GM18519 (cell line): ENCODE results near the gene ADARB1.

Experiments used
- ATAC-seq: cut with Tn5 transposase; IDR thresholded peaks from one replicate; pipeline ENCODE4 v1.9.1; 2021; ENCODE audit warnings: mild to moderate bottlenecking, moderate library complexity; ENCODE audit not compliant: unreplicated experiment, low FRiP score

Gene ADARB1

DNA sequence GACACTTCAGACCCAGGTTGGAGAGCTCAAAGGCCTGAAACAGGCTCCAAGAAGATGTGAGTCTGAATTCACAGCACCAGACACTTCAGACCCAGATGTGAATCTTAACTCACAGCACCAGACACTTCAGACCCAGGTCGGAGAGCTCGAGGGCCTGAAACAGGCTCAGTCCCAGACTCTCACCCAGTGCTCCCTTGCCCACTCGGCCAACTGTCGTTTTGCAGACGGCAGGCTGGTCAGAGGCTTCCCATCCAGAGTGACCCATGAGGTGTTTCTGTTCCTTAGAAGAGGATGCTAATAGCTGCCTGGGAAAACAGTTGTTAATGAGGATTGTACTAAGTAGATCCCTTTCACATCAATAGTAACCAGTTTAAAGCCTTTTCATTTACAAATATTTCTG is 88.4 kb downstream of the ADARB1 start:
- no peak for ATAC-seq

DNA sequence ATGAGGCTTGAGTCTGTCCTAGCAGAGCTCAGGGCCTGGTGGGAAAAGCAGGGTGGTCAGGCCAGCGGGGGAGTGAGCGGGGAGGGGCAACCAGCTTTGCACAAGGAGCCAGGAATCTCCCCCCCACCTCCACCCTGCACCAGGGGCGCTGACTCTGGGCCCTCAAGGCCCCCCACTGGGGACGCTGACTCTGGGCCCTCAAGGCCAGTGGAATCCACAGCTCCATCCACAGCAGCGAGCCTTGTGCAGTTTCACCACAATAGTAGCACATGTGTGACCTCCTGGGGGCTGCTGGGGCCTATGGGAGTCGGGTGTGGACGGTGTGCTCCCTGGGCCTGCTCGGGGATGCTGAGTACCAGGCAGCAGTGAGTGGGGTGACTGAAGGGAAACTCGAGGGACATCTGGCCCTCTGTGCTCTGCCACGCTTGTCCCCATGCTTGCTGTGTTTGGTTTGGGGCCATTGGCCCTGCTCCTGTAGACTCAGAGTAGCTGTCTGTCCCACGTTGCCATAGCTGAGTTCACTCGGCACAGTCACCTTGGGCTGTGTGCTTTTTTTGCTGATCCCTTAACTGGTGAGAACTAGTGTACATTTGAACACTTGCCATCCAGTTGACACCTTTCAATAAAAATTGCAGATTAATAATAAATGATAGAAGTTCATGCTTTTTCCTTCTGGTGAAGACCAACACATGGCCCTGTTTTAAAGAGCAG is 89.2 kb downstream of the ADARB1 start:
- no peak for ATAC-seq

DNA sequence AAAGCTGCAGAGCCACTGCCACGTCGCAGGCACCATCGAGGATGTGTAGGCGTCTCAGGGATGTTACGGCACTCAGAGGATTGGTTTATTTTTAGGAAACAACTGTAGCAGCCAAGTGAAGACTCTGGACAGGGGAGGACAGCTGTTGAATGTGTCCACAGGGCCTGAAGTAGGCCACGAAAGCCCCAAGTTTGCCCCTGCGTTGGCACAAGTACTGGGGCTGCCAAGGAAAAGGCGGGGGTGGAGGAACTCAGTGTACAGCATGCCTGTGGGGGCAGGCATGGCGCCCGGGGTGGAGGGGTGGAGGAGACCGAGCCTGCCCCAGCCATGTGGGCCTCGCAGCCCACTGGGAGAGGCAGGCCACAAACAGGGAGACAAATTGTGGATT is 89.7 kb downstream of the ADARB1 start:
- no peak for ATAC-seq

DNA sequence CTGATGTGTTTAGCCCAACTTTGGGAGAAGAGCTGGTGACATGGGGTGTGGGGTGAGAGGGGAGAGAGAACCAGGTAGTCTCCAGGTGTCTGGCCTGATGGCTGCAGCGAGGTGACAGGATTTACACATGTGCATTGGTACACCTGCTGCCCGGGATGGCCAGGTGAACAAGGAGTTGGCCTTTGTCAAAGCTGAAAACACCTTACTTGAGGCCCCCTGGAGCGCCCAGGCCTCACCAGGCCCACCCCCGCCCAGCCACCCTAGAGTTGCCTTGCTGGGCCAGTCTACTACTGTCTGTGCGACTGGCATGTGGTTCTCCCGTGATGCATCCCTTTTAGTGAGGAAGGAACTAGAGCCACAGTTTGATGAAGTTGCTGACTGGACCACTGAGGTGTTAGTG is 90.5 kb downstream of the ADARB1 start:
- ATAC-seq = no peak

DNA sequence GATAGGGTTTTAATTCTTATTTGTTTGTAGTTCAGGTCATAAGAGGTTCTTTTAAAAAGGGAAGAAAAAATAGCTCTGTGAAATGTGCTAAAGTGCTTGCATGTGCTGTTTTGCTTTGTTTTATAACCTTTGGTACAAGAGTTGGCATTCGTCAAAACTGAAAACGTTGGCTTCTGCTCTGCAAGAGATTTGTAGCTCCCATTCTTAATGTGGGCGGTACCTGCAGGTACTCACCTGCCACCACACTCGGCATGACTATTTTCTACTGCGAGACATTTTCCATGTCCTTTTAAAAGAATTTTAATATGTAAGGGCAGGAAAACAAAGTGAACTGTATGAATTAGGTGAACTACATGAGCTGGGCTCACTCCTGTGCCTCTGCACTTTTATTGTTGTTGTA is 92.6 kb downstream of the ADARB1 start:
- no peak for ATAC-seq

DNA sequence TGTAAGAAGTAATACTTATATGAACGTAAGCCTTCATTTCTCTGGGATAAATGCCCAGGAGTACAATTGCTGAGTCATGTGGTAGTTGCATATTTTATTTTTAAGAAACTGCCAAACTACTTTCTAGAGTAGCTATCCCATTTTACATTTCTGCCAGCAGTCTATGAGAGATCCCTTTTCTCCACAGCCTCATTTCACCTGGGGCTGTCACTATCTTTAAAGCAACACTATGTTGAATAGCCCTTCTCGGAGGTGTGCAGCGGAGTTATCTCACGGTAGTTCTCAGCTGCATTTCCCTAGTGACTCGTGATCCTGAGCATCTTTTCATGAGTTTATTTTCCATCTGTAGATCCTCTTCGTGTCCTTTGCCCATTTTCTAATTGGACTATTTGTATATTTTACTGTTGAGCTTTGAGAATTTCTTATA is 93.4 kb downstream of the ADARB1 start:
- no peak for ATAC-seq

DNA sequence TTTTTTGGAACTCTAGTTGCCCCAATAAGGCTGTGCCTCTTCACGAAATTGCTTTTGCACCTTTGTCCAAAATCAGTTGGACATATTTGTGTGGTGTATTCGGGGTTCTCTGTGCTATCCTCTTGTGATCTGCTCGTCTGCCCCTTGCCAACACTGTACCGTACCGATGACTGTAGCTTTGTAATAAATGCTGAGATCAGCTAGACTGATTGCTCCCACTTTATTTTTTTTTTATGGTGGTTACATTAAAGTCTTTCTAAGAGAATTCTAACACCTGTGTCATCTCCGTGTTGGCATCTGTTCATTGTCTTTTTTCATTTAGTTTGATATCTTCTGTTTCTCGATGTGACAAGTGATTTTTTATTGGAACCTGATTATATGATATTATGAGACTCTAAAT is 94.1 kb downstream of the ADARB1 start:
- ATAC-seq = no peak

DNA sequence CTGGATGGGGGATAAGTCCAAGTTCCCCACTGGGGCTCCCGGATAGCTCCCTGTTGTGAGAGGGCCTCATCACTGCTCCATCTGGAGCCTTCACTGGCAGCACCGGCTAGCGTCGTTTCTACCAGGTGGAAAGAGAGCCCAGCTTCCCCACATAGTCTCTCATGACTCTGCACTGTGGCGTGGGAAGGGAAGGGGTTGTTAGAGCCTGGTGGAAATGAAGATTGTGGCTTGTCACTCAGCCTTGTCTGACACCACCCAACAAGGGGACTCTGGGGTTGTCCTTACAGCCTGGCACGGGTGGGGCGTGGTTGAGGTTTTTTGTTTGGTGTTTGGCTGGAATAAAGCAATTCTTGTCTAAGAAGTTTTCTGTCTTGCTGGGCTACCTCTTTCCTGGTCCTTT is 94.6 kb downstream of the ADARB1 start:
- ATAC-seq = no peak

DNA sequence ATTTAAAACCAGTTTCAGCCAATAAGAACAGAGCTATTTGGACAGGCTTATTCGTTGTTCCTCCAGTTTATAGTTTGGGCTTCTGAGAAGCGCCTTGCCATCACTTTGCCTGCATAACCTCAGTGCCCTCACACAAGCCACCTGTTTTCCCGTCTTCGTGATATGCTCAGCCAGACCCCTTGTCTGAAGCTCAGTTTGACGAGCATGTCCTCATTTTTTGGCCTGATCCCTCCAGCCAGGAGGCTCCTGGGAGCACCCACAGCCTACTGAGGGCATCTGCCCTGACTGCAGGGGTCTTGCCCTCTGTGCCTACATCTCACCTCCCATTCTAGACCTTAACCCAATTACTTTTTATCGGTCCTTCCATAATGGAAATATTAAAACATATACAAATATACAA is 95.3 kb downstream of the ADARB1 start:
- ATAC-seq = no peak

DNA sequence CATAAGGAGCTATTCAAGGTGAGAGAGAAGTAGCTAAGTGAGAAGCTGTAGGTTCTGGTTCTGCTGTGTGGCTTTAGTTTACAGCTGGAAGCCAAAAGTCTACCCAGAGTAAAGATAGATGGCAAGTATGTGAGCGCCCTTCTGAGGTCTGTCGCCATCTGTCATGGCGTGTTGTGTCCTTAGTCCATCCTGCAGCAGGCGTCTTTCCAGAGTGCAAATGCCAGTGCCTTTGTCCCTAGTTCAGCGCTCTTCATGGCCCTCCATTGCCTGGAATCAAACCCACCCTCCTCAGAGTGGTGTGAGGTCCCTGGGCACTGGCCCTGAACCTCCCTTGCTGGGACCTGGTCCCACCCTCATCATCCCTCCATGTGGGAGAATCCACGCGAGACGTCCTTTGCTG is 96.6 kb downstream of the ADARB1 start:
- ATAC-seq = no peak

DNA sequence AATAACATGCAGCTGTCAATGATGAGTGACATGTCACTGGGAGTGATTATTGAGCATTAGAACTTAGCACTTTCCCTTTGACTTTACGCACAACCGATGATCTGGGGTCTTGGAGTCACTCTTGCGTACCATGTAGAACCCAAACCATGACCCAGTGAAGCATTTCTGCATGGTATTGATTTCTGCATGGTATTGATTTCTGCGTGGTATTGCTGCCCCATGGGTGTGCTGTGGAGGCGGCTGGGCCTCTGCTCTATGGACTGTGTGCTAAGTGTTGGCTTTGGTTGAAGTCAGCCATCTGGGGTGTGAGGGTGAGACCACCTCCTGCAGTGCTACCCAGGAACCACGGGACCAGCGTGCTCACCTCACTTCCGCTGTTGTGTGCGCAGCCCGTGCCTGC is 98.0 kb downstream of the ADARB1 start:
- no peak for ATAC-seq

DNA sequence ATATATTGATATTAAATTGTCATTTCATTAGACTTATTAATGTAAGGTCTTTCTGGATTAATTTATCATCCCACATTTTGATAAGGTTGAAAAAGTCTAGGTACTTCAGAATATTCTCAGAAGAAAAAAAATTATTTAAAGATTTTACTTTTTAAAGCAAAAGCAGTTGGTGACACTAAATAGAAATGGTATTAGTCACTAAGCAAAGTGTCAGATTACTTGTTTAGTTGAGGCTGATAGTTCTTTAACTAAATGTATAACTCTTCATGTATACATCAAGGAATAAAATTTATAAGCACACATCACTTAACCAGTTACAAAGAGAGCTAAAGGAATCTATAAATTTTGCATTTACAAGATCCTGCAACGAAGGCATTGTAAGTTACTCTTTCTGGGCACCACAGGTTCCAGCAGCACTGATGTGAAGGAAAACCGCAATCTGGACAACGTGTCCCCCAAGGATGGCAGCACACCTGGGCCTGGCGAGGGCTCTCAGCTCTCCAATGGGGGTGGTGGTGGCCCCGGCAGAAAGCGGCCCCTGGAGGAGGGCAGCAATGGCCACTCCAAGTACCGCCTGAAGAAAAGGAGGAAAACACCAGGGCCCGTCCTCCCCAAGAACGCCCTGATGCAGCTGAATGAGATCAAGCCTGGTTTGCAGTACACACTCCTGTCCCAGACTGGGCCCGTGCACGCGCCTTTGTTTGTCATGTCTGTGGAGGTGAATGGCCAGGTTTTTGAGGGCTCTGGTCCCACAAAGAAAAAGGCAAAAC is 101.1 kb downstream of the ADARB1 start:
- ATAC-seq = no peak

DNA sequence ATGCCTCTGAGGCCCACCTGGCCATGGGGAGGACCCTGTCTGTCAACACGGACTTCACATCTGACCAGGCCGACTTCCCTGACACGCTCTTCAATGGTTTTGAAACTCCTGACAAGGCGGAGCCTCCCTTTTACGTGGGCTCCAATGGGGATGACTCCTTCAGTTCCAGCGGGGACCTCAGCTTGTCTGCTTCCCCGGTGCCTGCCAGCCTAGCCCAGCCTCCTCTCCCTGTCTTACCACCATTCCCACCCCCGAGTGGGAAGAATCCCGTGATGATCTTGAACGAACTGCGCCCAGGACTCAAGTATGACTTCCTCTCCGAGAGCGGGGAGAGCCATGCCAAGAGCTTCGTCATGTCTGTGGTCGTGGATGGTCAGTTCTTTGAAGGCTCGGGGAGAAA is 101.8 kb downstream of the ADARB1 start:
- ATAC-seq = no peak

DNA sequence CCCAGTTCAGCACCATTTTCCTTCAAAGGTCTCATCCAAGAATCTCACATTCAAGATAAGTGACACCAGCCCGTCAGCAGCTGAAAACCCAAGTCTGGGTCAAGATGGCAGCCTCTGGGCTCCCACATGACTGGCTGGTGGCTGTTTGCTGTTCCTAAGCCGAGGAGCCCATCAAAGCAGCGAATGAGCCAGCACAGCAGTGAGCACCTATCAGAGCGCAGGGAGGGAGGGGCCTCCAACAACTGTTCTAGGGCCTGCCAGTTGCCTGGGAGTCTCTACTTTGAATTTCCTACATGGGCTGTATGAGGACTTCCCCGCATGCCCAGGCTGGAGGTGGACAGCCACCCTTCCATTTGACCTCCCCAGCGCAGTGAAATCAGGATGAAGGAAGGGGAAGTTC is 102.7 kb downstream of the ADARB1 start:
- ATAC-seq = no peak

DNA sequence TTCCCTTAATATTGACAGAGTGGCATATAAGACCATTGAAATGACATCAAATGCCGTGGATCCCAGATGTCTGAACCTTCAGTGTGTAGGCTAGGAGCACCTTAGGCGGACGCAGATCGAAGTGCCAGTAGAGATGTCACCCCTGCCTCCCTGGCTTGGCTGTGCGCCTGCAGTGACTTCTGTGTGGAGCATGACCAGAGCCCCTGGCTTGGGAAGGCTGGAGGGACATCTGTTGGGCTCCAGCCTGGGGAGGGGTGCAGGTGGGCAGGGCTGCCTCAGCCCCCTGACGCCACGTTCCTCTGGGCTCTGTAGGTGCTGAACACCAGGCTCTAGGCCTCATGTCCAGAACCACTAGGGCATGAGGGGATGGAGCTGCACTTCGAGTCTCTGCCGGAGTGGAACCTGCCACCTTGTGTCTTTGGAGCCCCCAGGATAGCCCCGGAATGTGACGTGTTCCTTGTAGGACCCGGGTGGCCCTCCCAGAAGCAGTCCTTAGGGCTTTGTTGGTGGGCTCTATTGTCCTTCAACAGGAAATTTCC is 103.8 kb downstream of the ADARB1 start:
- no peak for ATAC-seq

DNA sequence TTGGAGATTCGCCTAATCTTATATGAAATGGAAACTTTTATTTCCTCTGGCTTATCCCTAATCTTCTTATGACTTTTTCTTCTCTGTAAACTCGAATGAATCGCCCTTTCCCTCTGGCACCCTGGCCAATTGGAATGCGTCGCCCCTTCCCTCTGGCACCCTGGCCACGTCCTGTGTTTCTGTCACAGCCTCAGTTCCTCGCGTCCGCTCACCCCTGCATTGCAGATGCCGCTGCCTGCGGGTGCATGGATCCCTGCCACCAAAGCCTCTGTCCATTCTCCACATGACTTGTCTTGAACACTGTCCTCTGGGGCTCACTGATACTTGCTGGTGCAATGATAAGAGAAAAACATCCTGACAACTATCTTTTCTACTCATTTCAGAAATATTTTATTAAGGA is 104.6 kb downstream of the ADARB1 start:
- ATAC-seq = no peak

DNA sequence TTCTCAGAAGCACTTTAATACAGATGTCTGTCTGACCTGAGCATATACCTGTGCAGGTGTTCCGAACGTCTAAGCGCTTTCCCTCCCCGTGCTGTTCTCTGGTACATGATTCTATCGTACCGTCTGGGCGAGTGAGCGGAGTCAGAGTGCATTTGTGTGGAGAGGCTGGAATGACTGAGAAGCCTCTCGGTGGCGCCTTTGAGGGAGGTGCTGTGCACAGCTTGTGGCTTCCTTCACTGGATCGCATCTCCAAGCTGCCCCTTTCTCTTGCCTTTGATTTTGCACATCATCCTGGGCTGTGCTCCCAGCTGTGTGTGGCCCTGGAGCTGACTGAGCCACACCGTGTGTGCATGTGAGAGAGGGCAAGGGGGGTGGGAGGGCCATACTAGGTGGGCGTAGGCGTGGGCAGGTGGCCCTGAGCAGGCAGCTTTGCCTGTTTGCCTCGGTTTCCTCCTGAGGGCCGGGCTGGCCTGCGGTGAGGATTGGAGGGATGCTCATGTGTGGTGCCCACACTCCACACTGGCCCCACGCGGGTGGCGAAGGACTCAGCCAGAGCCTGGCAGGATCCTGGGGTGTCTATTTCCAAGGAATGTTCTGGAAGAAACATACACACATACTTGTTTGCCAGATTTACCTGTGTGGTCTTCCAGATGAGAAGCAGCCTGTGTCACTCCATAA is 105.3 kb downstream of the ADARB1 start:
- ATAC-seq = no peak

DNA sequence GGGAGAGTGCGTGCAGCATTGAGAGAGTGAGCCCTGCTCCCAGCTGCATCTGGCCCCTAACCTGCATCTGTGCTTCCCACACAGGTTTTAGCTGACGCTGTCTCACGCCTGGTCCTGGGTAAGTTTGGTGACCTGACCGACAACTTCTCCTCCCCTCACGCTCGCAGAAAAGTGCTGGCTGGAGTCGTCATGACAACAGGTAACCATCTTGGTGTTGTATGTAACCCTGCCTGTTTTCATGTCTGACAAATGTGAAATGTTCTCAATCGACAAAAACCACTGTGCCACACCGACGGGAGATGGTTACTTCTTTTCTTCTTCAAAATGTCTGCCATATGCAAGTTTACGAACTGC is 105.8 kb downstream of the ADARB1 start:
- ATAC-seq = no peak

DNA sequence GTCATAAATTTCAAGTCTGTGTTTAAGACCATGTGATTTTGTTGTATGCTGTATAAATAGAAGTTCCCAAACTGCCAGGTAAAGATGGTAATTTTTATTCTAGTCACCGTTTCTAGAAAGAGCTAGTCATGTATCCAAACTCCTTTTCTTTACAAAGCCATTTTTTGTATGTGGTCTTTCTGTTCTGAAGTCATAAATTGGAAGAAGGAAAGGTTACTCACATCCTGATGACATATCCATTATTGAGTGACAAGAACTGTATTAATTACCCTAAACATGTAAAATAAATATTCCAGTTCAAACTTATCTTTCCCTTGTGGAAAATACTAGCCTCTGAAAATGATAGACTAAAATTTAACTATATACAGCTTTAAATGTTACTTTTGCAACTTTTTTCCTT is 108.6 kb downstream of the ADARB1 start:
- ATAC-seq = no peak

DNA sequence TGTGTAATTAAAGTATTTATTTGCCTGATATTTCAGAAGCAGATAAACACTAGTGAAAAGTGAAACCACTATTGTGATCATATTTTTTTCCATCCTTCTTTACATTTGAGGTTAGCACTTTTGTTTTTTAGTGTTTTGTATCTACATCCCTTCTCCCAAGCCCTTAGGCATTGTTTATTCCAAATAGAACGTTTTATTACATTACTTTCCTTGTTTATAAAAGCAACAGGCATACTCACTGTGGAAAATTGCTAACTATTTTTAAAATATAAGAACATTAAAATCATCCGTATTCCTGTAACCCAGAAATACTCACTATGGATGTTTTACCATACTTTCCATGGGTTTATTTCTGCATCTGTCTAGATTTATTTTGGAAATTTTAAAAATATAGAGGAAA is 109.5 kb downstream of the ADARB1 start:
- ATAC-seq = no peak

DNA sequence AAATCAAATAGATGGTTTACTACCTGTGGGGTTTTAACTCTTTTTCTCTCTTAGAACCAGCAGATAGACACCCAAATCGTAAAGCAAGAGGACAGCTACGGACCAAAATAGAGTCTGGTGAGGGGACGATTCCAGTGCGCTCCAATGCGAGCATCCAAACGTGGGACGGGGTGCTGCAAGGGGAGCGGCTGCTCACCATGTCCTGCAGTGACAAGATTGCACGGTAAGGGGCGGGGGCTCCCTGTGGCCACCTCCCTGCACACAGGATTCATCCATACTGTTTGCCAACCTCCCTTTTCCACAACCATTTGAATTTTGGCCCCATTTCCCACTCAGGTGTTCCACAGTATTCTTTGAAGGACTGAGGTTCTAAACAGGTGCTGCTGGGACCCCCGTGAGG is 110.5 kb downstream of the ADARB1 start:
- ATAC-seq = no peak

DNA sequence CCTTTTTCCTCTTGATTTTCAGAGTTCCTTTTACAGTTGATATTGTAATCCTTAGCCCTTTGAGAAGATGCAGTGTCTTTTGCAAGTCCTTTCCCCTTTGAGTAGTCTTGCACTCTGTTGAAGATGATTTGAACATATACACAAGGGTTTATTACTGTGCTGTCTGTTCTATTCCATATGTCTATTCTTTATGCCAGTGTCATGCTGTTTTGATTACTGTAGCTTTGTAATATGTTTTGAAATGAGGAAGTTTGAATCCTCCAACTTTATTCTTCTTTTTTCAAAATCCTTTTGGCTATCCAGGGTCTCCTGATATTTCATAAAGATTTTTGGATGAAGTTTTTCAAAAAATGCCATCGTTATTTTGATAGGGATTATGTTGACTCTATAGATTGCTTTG is 112.3 kb downstream of the ADARB1 start:
- ATAC-seq = no peak
